ENCODE data around the gene PRR20G.
"Not testable (repeated sequence)": the region's sequence is repeated elsewhere in the genome, so short reads cannot be mapped to it uniquely, and the experiment has no call there.

The PRR20G gene

GRCh38 chr3:127299276-127299675 lies 11.4 kb upstream of the PRR20G start:
- no peak for DNase-seq (ENCODE audit: low read depth)

- no peak for DNase-seq (ENCODE audit: low read depth)
Measured at GRCh38 chr3:127296959-127297358, 9.1 kb upstream of the PRR20G start.

GRCh38 chr3:127296166-127296565 lies 8.3 kb upstream of the PRR20G start:
- DNase-seq (ENCODE audit: low read depth) = no peak

GRCh38 chr3:127293650-127294049 lies 5.8 kb upstream of the PRR20G start:
- DNase-seq (ENCODE audit: low read depth) = not testable (repeated sequence)

- no peak for DNase-seq (ENCODE audit: low read depth)
Measured at GRCh38 chr3:127291611-127292010, 3.8 kb upstream of the PRR20G start.

GRCh38 chr3:127291114-127291513 lies 3.3 kb upstream of the PRR20G start:
- DNase-seq (ENCODE audit: low read depth) = no peak

GRCh38 chr3:127289706-127290575 lies 2.1 kb upstream of the PRR20G start:
- DNase-seq (ENCODE audit: low read depth) = peak; percentile 76

- no peak for DNase-seq (ENCODE audit: low read depth)
Measured at GRCh38 chr3:127288921-127289705, 1.3 kb upstream of the PRR20G start.

- DNase-seq (ENCODE audit: low read depth) = no peak
Measured at GRCh38 chr3:127288343-127288742, 497 bp upstream of the PRR20G start.

- DNase-seq (ENCODE audit: low read depth) = peak; percentile 49
Measured at GRCh38 chr3:127286571-127287140, 1.2 kb downstream of the PRR20G start.

- DNase-seq (ENCODE audit: low read depth) = no peak
Measured at GRCh38 chr3:127284258-127284657, 3.6 kb downstream of the PRR20G start.

- peak; percentile 8 for DNase-seq (ENCODE audit: low read depth)
Measured at GRCh38 chr3:127277561-127277960, 10.3 kb downstream of the PRR20G start.

- DNase-seq (ENCODE audit: low read depth) = no peak
Measured at GRCh38 chr3:127276995-127277394, 10.9 kb downstream of the PRR20G start.

- no peak for DNase-seq (ENCODE audit: low read depth)
Measured at GRCh38 chr3:127276396-127276795, 11.4 kb downstream of the PRR20G start.

GRCh38 chr3:127275287-127275781 lies 12.5 kb downstream of the PRR20G start:
- peak; percentile 56 for DNase-seq (ENCODE audit: low read depth)

- DNase-seq (ENCODE audit: low read depth) = no peak
Measured at GRCh38 chr3:127274200-127274760, 13.6 kb downstream of the PRR20G start.

GRCh38 chr3:127273206-127273605 lies 14.6 kb downstream of the PRR20G start:
- no peak for DNase-seq (ENCODE audit: low read depth)

- DNase-seq (ENCODE audit: low read depth) = no peak
Measured at GRCh38 chr3:127266186-127266585, 21.7 kb downstream of the PRR20G start.

- no peak for DNase-seq (ENCODE audit: low read depth)
Measured at GRCh38 chr3:127265581-127265981, 22.3 kb downstream of the PRR20G start.

- no peak for DNase-seq (ENCODE audit: low read depth)
Measured at GRCh38 chr3:127264794-127265514, 22.9 kb downstream of the PRR20G start.

- peak; percentile 36 for DNase-seq (ENCODE audit: low read depth)
Measured at GRCh38 chr3:127264292-127264691, 23.6 kb downstream of the PRR20G start.

Measured in EH (cell line).